Measurements from ENCODE around the gene KCTD11.
"Not testable (repeated sequence)": the region's sequence is repeated elsewhere in the genome, so short reads cannot be mapped to it uniquely, and the experiment has no call there.

DNA sequence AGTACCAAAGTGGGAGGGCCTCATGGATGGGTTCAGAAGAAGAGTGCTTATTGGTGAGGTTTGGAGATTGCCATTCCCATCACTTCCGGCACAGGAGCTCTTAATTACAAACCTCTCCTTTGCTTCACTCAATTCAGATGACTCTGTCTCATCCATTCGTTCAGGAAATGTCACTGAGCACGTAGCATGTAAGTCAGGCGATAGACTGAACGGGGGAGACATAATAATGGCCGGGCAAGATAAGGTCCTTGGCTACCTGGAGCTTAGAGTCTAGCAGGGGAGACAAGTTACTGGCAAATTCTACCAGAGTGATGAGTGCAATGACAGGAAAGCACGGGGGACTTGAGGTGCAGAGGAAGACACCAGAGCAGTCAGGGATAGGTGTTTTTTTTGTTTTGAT, 14.0 kb downstream of the KCTD11 start:
- TF ChIP-seq, protein P1, sequence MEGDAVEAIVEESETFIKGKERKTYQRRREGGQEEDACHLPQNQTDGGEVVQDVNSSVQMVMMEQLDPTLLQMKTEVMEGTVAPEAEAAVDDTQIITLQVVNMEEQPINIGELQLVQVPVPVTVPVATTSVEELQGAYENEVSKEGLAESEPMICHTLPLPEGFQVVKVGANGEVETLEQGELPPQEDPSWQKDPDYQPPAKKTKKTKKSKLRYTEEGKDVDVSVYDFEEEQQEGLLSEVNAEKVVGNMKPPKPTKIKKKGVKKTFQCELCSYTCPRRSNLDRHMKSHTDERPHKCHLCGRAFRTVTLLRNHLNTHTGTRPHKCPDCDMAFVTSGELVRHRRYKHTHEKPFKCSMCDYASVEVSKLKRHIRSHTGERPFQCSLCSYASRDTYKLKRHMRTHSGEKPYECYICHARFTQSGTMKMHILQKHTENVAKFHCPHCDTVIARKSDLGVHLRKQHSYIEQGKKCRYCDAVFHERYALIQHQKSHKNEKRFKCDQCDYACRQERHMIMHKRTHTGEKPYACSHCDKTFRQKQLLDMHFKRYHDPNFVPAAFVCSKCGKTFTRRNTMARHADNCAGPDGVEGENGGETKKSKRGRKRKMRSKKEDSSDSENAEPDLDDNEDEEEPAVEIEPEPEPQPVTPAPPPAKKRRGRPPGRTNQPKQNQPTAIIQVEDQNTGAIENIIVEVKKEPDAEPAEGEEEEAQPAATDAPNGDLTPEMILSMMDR (IDR thresholded peaks at IDR 0.05) = not testable (repeated sequence)
- TF ChIP-seq POLR2A, POLR2AphosphoS5, EP300 (IDR thresholded peaks at IDR 0.05): not testable (repeated sequence)
